H1 (cell line): ENCODE measurements around the gene CTAG1A. TPM values are rescaled to one million over a fixed set of nuclear protein-coding genes. Genes with fewer than 3 reads are reported as not detected.

Experiments used
- CTCF ChIA-PET: fragments of 300-600 bp; sonication (Branson Sonifier 250); formaldehyde crosslinking; loops from one replicate; lab custom pipeline; 2021; ENCODE audit not compliant: partially characterized antibody; lab: Charles Lee
- POLR2A ChIA-PET: fragments of 300-600 bp; sonication (Branson Sonifier 250); formaldehyde crosslinking; loops from one replicate; lab custom pipeline; 2021; ENCODE audit warnings: inconsistent platforms; ENCODE audit not compliant: partially characterized antibody; lab: Charles Lee
- DNase-seq, 2 experiments: peaks; one replicate each; pipeline versions ENCODE4 v3.0.0 to v3.0.0-alpha.2; 2010 to 2022; ENCODE audit warnings: low spot score in 2 of 2, low read depth in 1 of 2, mixed read lengths in 1 of 2
- FAIRE-seq: peaks from 2 replicates; lab custom pipeline; 2011; peaks lifted over from hg19 to GRCh38; lab: Jason Lieb, UNC
- H2AFZ ChIP-seq: 2 replicates; pipeline ENCODE4 v1.8.1; 2012; ENCODE audit warnings: low read length, inconsistent platforms
- H2AK5ac ChIP-seq: 2 replicates; pipeline ENCODE4 v1.6.1; 2013; ENCODE audit warnings: low read depth, low read length
- H2BK120ac ChIP-seq: replicated peaks from 2 replicates; pipeline ENCODE3; 2013; ENCODE audit warnings: low read depth, low read length, inconsistent platforms
- H2BK12ac ChIP-seq: 2 replicates; pipeline ENCODE4 v1.6.1; 2013; ENCODE audit warnings: low read depth, low read length
- H2BK15ac ChIP-seq: 2 replicates; pipeline ENCODE4 v1.6.1; 2013; ENCODE audit warnings: low read length
- H2BK20ac ChIP-seq: 2 replicates; pipeline ENCODE4 v1.6.1; 2013; ENCODE audit warnings: low read length
- H2BK5ac ChIP-seq: 2 replicates; pipeline ENCODE4 v1.6.1; 2013; ENCODE audit warnings: low read depth, low read length
- H3K14ac ChIP-seq: 2 replicates; pipeline ENCODE4 v1.6.1; 2013; ENCODE audit warnings: inconsistent platforms; ENCODE audit not compliant: insufficient read length
- H3K18ac ChIP-seq: 2 replicates; pipeline ENCODE4 v1.6.1; 2013; ENCODE audit warnings: low read length; ENCODE audit errors: extremely low read depth
- H3K23ac ChIP-seq: 2 replicates; pipeline ENCODE4 v1.6.1; 2013; ENCODE audit warnings: inconsistent platforms; ENCODE audit not compliant: insufficient read length
- H3K23me2 ChIP-seq: 2 replicates; pipeline ENCODE4 v1.6.1; 2013; ENCODE audit warnings: low read depth, low read length
- H3K27ac ChIP-seq: 2 replicates; pipeline ENCODE4 v1.6.1; 2011; ENCODE audit warnings: low read depth, low read length, inconsistent platforms
- H3K27me3 ChIP-seq, 4 experiments: replicated peaks in 1 of 4; 1 replicate in 1 of 4; 2 replicates in 3 of 4; pipeline versions ENCODE4 v1.6.1 to v1.8.1; 2011 to 2013; ENCODE audit warnings: low read length in 3 of 4, mild to moderate bottlenecking in 3 of 4, inconsistent platforms in 2 of 4, mixed read lengths in 2 of 4, moderate library complexity in 1 of 4; ENCODE audit not compliant: control insufficient read depth in 3 of 4, insufficient read depth in 3 of 4; ENCODE audit errors: extremely low read depth in 1 of 4
- H3K36me3 ChIP-seq, 4 experiments: 2 replicates each; pipeline versions ENCODE4 v1.6.1 to v1.8.1; 2011 to 2013; ENCODE audit warnings: mild to moderate bottlenecking in 4 of 4, low read length in 3 of 4, moderate library complexity in 2 of 4, control low read depth in 1 of 4, inconsistent platforms in 1 of 4; ENCODE audit not compliant: insufficient read depth in 4 of 4, control insufficient read depth in 2 of 4
- H3K4ac ChIP-seq: replicated peaks from 2 replicates; pipeline ENCODE3; 2013; ENCODE audit warnings: low read length, low read depth, mixed read lengths, inconsistent platforms; ENCODE audit not compliant: insufficient read length
- H3K4me1 ChIP-seq, 4 experiments: replicated peaks in 1 of 4; 1 replicate in 1 of 4; 2 replicates in 3 of 4; pipeline versions ENCODE4 v1.6.1 to v1.8.1; 2011 to 2013; ENCODE audit warnings: low read length in 3 of 4, inconsistent platforms in 2 of 4, mixed read lengths in 1 of 4; ENCODE audit not compliant: insufficient read depth in 4 of 4, control insufficient read depth in 3 of 4
- H3K4me2 ChIP-seq, 2 experiments: 2 replicates each; pipeline versions ENCODE4 v1.6.1 to v1.8.1; 2011 to 2013; ENCODE audit warnings: low read depth in 2 of 2, low read length in 2 of 2, control low read depth in 1 of 2, inconsistent platforms in 1 of 2, mild to moderate bottlenecking in 1 of 2; ENCODE audit not compliant: insufficient read depth in 1 of 2
- H3K4me3 ChIP-seq, 4 experiments: fragments of 200-600, 300-600 bp in 1 of 4; sonication (generic), shearing (Covaris generic), sonication (Bioruptor Twin) in 1 of 4; 2 replicates each; pipeline versions ENCODE4 v1.5.1 to v1.8.1; 2011 to 2016; ENCODE audit warnings: low read length in 4 of 4, low read depth in 3 of 4, control low read depth in 2 of 4, inconsistent platforms in 2 of 4, mild to moderate bottlenecking in 2 of 4, mixed read lengths in 1 of 4, moderate library complexity in 1 of 4; ENCODE audit not compliant: insufficient read depth in 2 of 4; ENCODE audit errors: extremely low read depth in 1 of 4
- H3K56ac ChIP-seq: replicated peaks from 2 replicates; pipeline ENCODE3; 2013; ENCODE audit warnings: low read depth, mild to moderate bottlenecking, mixed read lengths, low read length, inconsistent platforms; ENCODE audit not compliant: insufficient read length
- H3K79me1 ChIP-seq: 2 replicates; pipeline ENCODE4 v1.6.1; 2013; ENCODE audit warnings: low read depth, low read length, control low read depth
- H3K79me2 ChIP-seq, 2 experiments: 2 replicates each; pipeline versions ENCODE4 v1.6.1 to v1.8.1; 2012 to 2013; ENCODE audit warnings: low read length in 2 of 2, mild to moderate bottlenecking in 2 of 2, inconsistent platforms in 1 of 2; ENCODE audit not compliant: insufficient read depth in 2 of 2, control insufficient read depth in 1 of 2
- H3K9ac ChIP-seq, 4 experiments: replicated peaks in 1 of 4; 1 replicate in 1 of 4; 2 replicates in 3 of 4; pipeline versions ENCODE4 v1.6.1 to v1.8.1; 2011 to 2013; ENCODE audit warnings: low read depth in 3 of 4, low read length in 3 of 4, control low read depth in 2 of 4, mild to moderate bottlenecking in 2 of 4, moderate library complexity in 2 of 4, inconsistent platforms in 1 of 4; ENCODE audit errors: extremely low read depth in 1 of 4
- H3K9me3 ChIP-seq, 2 experiments: 2 replicates each; pipeline versions ENCODE4 v1.6.1 to v1.8.1; 2012 to 2013; ENCODE audit warnings: mild to moderate bottlenecking in 2 of 2, moderate library complexity in 2 of 2, control low read depth in 1 of 2, inconsistent platforms in 1 of 2, low read depth in 1 of 2, low read length in 1 of 2, mixed read lengths in 1 of 2; ENCODE audit not compliant: insufficient read depth in 2 of 2
- H4K20me1 ChIP-seq, 2 experiments: replicated peaks in 1 of 2; 2 replicates each; pipeline versions ENCODE3 to v1.8.1; 2011 to 2013; ENCODE audit warnings: inconsistent platforms in 2 of 2, low read length in 2 of 2, mild to moderate bottlenecking in 1 of 2; ENCODE audit not compliant: insufficient read depth in 2 of 2, control insufficient read depth in 1 of 2
- H4K5ac ChIP-seq: 2 replicates; pipeline ENCODE4 v1.6.1; 2013; ENCODE audit warnings: low read length, low read depth, mixed read lengths, inconsistent platforms; ENCODE audit not compliant: insufficient read length
- H4K8ac ChIP-seq: 2 replicates; pipeline ENCODE4 v1.8.0; 2013; ENCODE audit warnings: mild to moderate bottlenecking, moderate library complexity, low read length, inconsistent platforms; ENCODE audit not compliant: insufficient read depth; ENCODE audit errors: extremely low read depth
- H4K91ac ChIP-seq: replicated peaks from 2 replicates; pipeline ENCODE3; 2013; ENCODE audit warnings: low read length, mixed read lengths, inconsistent platforms; ENCODE audit not compliant: insufficient read length
- BCL11A ChIP-seq, 2 experiments: IDR thresholded peaks; one replicate each; pipeline ENCODE4 v1.6.1; 2011; ENCODE audit warnings: low read depth in 2 of 2, low read length in 2 of 2, mild to moderate bottlenecking in 2 of 2
- CTBP2 ChIP-seq: IDR thresholded peaks from 2 replicates; pipeline ENCODE4 v1.7.0; 2011; ENCODE audit warnings: borderline replicate concordance, mild to moderate bottlenecking, moderate library complexity, mixed read lengths, low read length; ENCODE audit not compliant: insufficient read depth, insufficient read length
- SIRT6 ChIP-seq: IDR thresholded peaks from one replicate; pipeline ENCODE4 v1.7.1; 2012; ENCODE audit warnings: low read length, inconsistent platforms
- WGBS, 2 experiments: shearing (Covaris generic) in 1 of 2; methylation state at CpG; one replicate each; pipeline versions ENCODE4 v1.1.6 to v1.1.7; 2013 to 2015; ENCODE audit warnings: low lambda C conversion rate in 2 of 2, mixed read lengths in 2 of 2, inconsistent platforms in 1 of 2, low coverage in 1 of 2, missing lambda C conversion rate in 1 of 2; ENCODE audit not compliant: insufficient replicate concordance in 2 of 2, insufficient coverage in 1 of 2, insufficient read length in 1 of 2; ENCODE audit errors: extremely low coverage in 1 of 2, missing lambda C conversion rate in 1 of 2; 5-methylcytosine and 5-hydroxymethylcytosine counted together
- polyA plus RNA-seq, 7 experiments: library from polyadenylated mRNA; depleted of rRNA in 3 of 7; stranded (reverse) in 5 of 7; unstranded in 2 of 7; fragments of >200 nt in 5 of 7; fragments of 200-250 nt in 2 of 7; gene quantifications; 1 replicate in 5 of 7; 2 replicates in 1 of 7; 4 replicates in 1 of 7; pipeline versions ENCODE4 v1.2.1 to v1.2.3, GENCODE V29; 2011 to 2013; ENCODE audit warnings: missing spikeins in 2 of 7, mixed read lengths in 2 of 7
- total RNA-seq: library from RNA; stranded (reverse); fragmentation: NEBNext Ultra II Directional; extraction: Animal tissue kit (Norgen Biotek cat#: 25700); gene quantifications from 2 replicates; pipeline ENCODE4 v1.2.1, GENCODE V29; 2021

CTAG1A gene
- total and polyA plus RNA-seq, 2 of the 8 experiments (the other 6 are each of a cell fraction or from before 2014, with no cell fraction given) = not detected

GRCh38 chrX:154549766-154550165 is 35.2 kb upstream of the CTAG1A start:
- Histone ChIP-seq H3K23ac (no peak overlapping the region), H2BK120ac (no peak overlapping the region), H2AFZ (no peak overlapping the region), H3K36me3 (peaks cover 0 to 3% (median 3%) of the 10 kb centered on the region in 4 experiments; a peak in 4 of 8 replicates), H3K14ac (no peak overlapping the region), H3K9ac (no peak overlapping the region), H3K79me2 (peaks cover 0 to 21% of the 10 kb centered on the region in 2 experiments; a peak in 2 of 4 replicates), H3K79me1 (peaks cover 3% of the 10 kb centered on the region; the same call in 1 of the 2 replicates), H2BK15ac (no peak overlapping the region), H3K23me2 (peaks cover 5% of the 10 kb centered on the region; the same call in 1 of the 2 replicates), H2BK20ac (no peak overlapping the region), H2BK5ac (no peak overlapping the region), H3K27me3 (no peaks in the 10 kb centered on the region), H4K91ac (no peak overlapping the region), H2AK5ac (no peak overlapping the region), H3K4me1 (peaks cover 0 to 6% (median 1%) of the 10 kb centered on the region in 4 experiments; a peak in 3 of 7 replicates), H3K4me2 (no peak overlapping the region), H3K27ac (no peak overlapping the region), H4K5ac (no peak overlapping the region), H2BK12ac (no peak overlapping the region), H3K4me3 (no peak overlapping the region), H4K20me1 (peaks cover 0 to 9% of the 10 kb centered on the region in 2 experiments), H3K56ac (no peak overlapping the region), H3K4ac (no peak overlapping the region), H4K8ac (no peak overlapping the region), H3K9me3 (no peaks in the 10 kb centered on the region), H3K18ac (no peak overlapping the region)
- CTCF ChIA-PET = no interaction called here
- 100% methylated on average over 1 of the region's 1 CpG; no CpG with 5 or more reads in 1 of the 2 experiments for WGBS, 2 experiments
- DNase-seq (no peak), FAIRE-seq (no peak)
- POLR2A ChIA-PET = no interaction called here
- TF ChIP-seq CTBP2 (no peak), BCL11A (IDR thresholded peaks at IDR 0.05; ENCODE audit: low read depth in 2 of 2, low read length in 2 of 2) (no peak), SIRT6 (no peak)
